ENCODE data around the gene RPL37.
"Not testable (repeated sequence)": the region's sequence is repeated elsewhere in the genome, so short reads cannot be mapped to it uniquely, and the experiment has no call there.

- not testable (repeated sequence) for TF ChIP-seq POLR2A (IDR thresholded peaks at IDR 0.05; ENCODE audit: low read length); GATA1 (IDR thresholded peaks at IDR 0.05; ENCODE audit: low read depth, low read length)
Measured at GRCh38 chr5:40794340-40794739, 40.7 kb downstream of the RPL37 start.

All from erythroblast (primary cell).